Fibroblast of lung (primary cell): ENCODE measurements around the gene LRRN4. TPM values are rescaled to one million over a fixed set of nuclear protein-coding genes. Genes with fewer than 3 reads are reported as not detected.

Experiments
- DNase-seq, 2 donors: peaks; one replicate each; pipeline versions ENCODE4 v3.0.0 to v3.0.0-alpha.2; 2010; ENCODE audit warnings: low read depth in 2 of 2
- H2AFZ ChIP-seq: 2 replicates; pipeline ENCODE4 v1.5.1; 2012; ENCODE audit warnings: low read length, control low read depth, inconsistent platforms
- H3K27ac ChIP-seq: 2 replicates; pipeline ENCODE4 v1.5.1; 2011; ENCODE audit warnings: low read length, control low read depth; ENCODE audit not compliant: insufficient read depth
- H3K27me3 ChIP-seq: 2 replicates; pipeline ENCODE4 v1.5.1; 2011; ENCODE audit warnings: mild to moderate bottlenecking, low read length; ENCODE audit not compliant: control insufficient read depth, insufficient read depth
- H3K36me3 ChIP-seq: 2 replicates; pipeline ENCODE4 v1.5.1; 2011; ENCODE audit warnings: low read length; ENCODE audit not compliant: control insufficient read depth, insufficient read depth
- H3K4me1 ChIP-seq: 2 replicates; pipeline ENCODE4 v1.5.1; 2011; ENCODE audit warnings: low read length; ENCODE audit not compliant: control insufficient read depth, insufficient read depth; ENCODE audit errors: extremely low read depth
- H3K4me2 ChIP-seq: 2 replicates; pipeline ENCODE4 v1.5.1; 2011; ENCODE audit warnings: low read length, control low read depth; ENCODE audit not compliant: insufficient read depth; ENCODE audit errors: extremely low read depth
- H3K4me3 ChIP-seq, 4 experiments: fragments of 200-600 bp in 1 of 4; sonication (generic) in 1 of 4; replicated peaks in 1 of 4; 2 replicates each; pipeline ENCODE4 v1.5.1; 2011 to 2016; ENCODE audit warnings: low read length in 4 of 4, low read depth in 3 of 4, mild to moderate bottlenecking in 3 of 4, control low read depth in 2 of 4, inconsistent platforms in 1 of 4, mixed read lengths in 1 of 4; ENCODE audit not compliant: insufficient read depth in 1 of 4; ENCODE audit errors: control extremely low read depth in 1 of 4
- H3K79me2 ChIP-seq: 2 replicates; pipeline ENCODE4 v1.5.1; 2012; ENCODE audit warnings: mild to moderate bottlenecking, low read length, inconsistent platforms; ENCODE audit not compliant: control insufficient read depth, insufficient read depth
- H3K9ac ChIP-seq: 2 replicates; pipeline ENCODE4 v1.5.1; 2011; ENCODE audit warnings: mild to moderate bottlenecking, low read length, control low read depth; ENCODE audit not compliant: insufficient read depth
- H3K9me3 ChIP-seq: 2 replicates; pipeline ENCODE4 v1.5.1; 2012; ENCODE audit warnings: low read depth, low read length; ENCODE audit not compliant: control insufficient read depth, insufficient read depth
- H4K20me1 ChIP-seq: 2 replicates; pipeline ENCODE4 v1.5.1; 2011; ENCODE audit warnings: low read length; ENCODE audit not compliant: control insufficient read depth, insufficient read depth; ENCODE audit errors: extremely low read depth
- CTCF ChIP-seq, 2 donors: IDR thresholded peaks in 1 of 2; conservative IDR thresholded peaks in 1 of 2; 1 replicate in 1 of 2; 2 replicates in 1 of 2; pipeline ENCODE4 v1.5.1; 2011 to 2012; ENCODE audit warnings: low read length in 2 of 2, control low read depth in 1 of 2, inconsistent platforms in 1 of 2, low read depth in 1 of 2, mild to moderate bottlenecking in 1 of 2
- EZH2 ChIP-seq: IDR thresholded peaks from 2 replicates; pipeline ENCODE4 v1.5.1; 2012; ENCODE audit warnings: low read length, control low read depth, mild to moderate bottlenecking; ENCODE audit errors: missing control alignments
- polyA plus RNA-seq, 2 donors: library from polyadenylated mRNA; depleted of rRNA in 1 of 2; stranded (reverse) in 1 of 2; unstranded in 1 of 2; fragments of >200 nt; gene quantifications; 2 replicates each; pipeline ENCODE4 v1.2.1, GENCODE V29; 2011 to 2012; ENCODE audit warnings: missing spikeins in 1 of 2
- total RNA-seq: library from RNA; depleted of rRNA; stranded (reverse); fragments of >200 nt; gene quantifications from 2 replicates; pipeline ENCODE4 v1.2.1, GENCODE V29; 2014

The LRRN4 gene
- total and polyA plus RNA-seq, 2 donors (not counting 1 experiment from before 2014, with no cell fraction given), result under 0.01 TPM; not detected in 1

- Histone ChIP-seq H3K4me3 (no peak overlapping the region), H3K79me2 (no peaks in the 10 kb centered on the region), H3K9me3 (no peaks in the 10 kb centered on the region), H4K20me1 (no peaks in the 10 kb centered on the region), H3K27ac (no peak overlapping the region), H2AFZ (no peak overlapping the region), H3K9ac (no peak overlapping the region), H3K4me1 (no peaks in the 10 kb centered on the region), H3K4me2 (no peak overlapping the region), H3K36me3 (peaks cover 7% of the 10 kb centered on the region), H3K27me3 (no peaks in the 10 kb centered on the region)
- no peak for DNase-seq
- TF ChIP-seq CTCF (conservative IDR thresholded peaks at IDR 0.05 in 1 of 2, IDR thresholded peaks at IDR 0.05 in 1 of 2; ENCODE audit: low read depth in 1 of 2, low read length in 2 of 2), result no peak
- TF ChIP-seq EZH2, result no peak
These were observed 12.0 kb downstream of the LRRN4 start for GRCh38 chr20:6041808-6042265.

GRCh38 chr20:6040958-6041807 lies 12.7 kb downstream of the LRRN4 start:
- Histone ChIP-seq H2AFZ (no peak overlapping the region), H3K4me3 (no peak overlapping the region), H3K79me2 (no peaks in the 10 kb centered on the region), H3K36me3 (peaks cover 7% of the 10 kb centered on the region), H4K20me1 (no peaks in the 10 kb centered on the region), H3K4me1 (no peaks in the 10 kb centered on the region), H3K27ac (no peak overlapping the region), H3K27me3 (no peaks in the 10 kb centered on the region), H3K9me3 (no peaks in the 10 kb centered on the region), H3K9ac (no peak overlapping the region), H3K4me2 (no peak overlapping the region)
- no peak for TF ChIP-seq EZH2
- TF ChIP-seq CTCF (conservative IDR thresholded peaks at IDR 0.05 in 1 of 2, IDR thresholded peaks at IDR 0.05 in 1 of 2; ENCODE audit: low read depth in 1 of 2, low read length in 2 of 2), result no peak
- DNase-seq, result no peak

GRCh38 chr20:6040540-6040939 lies 13.3 kb downstream of the LRRN4 start:
- H2AFZ ChIP-seq, result no peak overlapping the region
- H4K20me1 ChIP-seq, result no peaks in the 10 kb centered on the region
- no peak for DNase-seq
- TF ChIP-seq CTCF (conservative IDR thresholded peaks at IDR 0.05 in 1 of 2, IDR thresholded peaks at IDR 0.05 in 1 of 2; ENCODE audit: low read depth in 1 of 2, low read length in 2 of 2) (no peak), EZH2 (no peak)
- no peaks in the 10 kb centered on the region for H3K4me1 ChIP-seq
- peaks cover 7% of the 10 kb centered on the region for H3K36me3 ChIP-seq
- H3K4me3 ChIP-seq, result no peak overlapping the region
- no peak overlapping the region for H3K9ac ChIP-seq
- no peak overlapping the region for H3K4me2 ChIP-seq
- H3K9me3 ChIP-seq, result no peaks in the 10 kb centered on the region
- H3K27me3 ChIP-seq, result no peaks in the 10 kb centered on the region
- H3K79me2 ChIP-seq, result no peaks in the 10 kb centered on the region
- no peak overlapping the region for H3K27ac ChIP-seq
